Measurements from ENCODE around the gene THY1.
"Not testable (repeated sequence)": the region's sequence is repeated elsewhere in the genome, so short reads cannot be mapped to it uniquely, and the experiment has no call there.

GRCh38 chr11:119437521-119437920, 14.5 kb upstream of the THY1 start:
- not testable (repeated sequence) for TF ChIP-seq POLR2A (IDR thresholded peaks at IDR 0.05; ENCODE audit: low read length); GATA1 (IDR thresholded peaks at IDR 0.05; ENCODE audit: low read depth, low read length)

All from erythroblast (primary cell).